ENCODE results near the gene CPNE6. TPM values are rescaled to one million over a fixed set of nuclear protein-coding genes. Genes with fewer than 3 reads are reported as not detected.

CPNE6 gene
- polyA plus RNA-seq, 1 of the 3 experiments (the other 2 are of a cell fraction), result not detected

- POLR2A ChIA-PET, result interaction anchor here (0.6 kb wide), 1 partner anchor 36 kb away, joined by 3 read pairs; no protein-coding TSS in a partner anchor
- no peak for TF ChIP-seq SIN3A (IDR thresholded peaks at IDR 0.05; ENCODE audit: borderline replicate concordance, low read depth, low read length)
- TF ChIP-seq YY1 (IDR thresholded peaks at IDR 0.05; ENCODE audit: low read depth), result no peak
- no peak for TF ChIP-seq ELF1 (IDR thresholded peaks at IDR 0.05)
- no peak for TF ChIP-seq PBX3 (IDR thresholded peaks at IDR 0.05)
- no peak for TF ChIP-seq USF2 (IDR thresholded peaks at IDR 0.05; ENCODE audit: borderline replicate concordance, low read depth, low read length)
- no peak for TF ChIP-seq MEF2A (IDR thresholded peaks at IDR 0.05; ENCODE audit: borderline replicate concordance, low read depth)
- no peak for TF ChIP-seq FOSL2 (IDR thresholded peaks at IDR 0.05; ENCODE audit: borderline replicate concordance, low read depth)
- no peak for TF ChIP-seq FOXM1 (IDR thresholded peaks at IDR 0.05; ENCODE audit: low read depth)
- no peak for TF ChIP-seq REST (IDR thresholded peaks at IDR 0.05; ENCODE audit: low read depth, low read length)
- no peak for TF ChIP-seq MXI1 (IDR thresholded peaks at IDR 0.05; ENCODE audit: low read depth, low read length)
- TF ChIP-seq NFIC (IDR thresholded peaks at IDR 0.05; ENCODE audit: borderline replicate concordance), result no peak
- TF ChIP-seq NRF1 (IDR thresholded peaks at IDR 0.05; ENCODE audit: low read depth, low read length), result no peak
Observed at GRCh38 chr14:24078146-24078545, 6.8 kb downstream of the CPNE6 start.

More at GRCh38 chr14:24078146-24078545, 6.8 kb downstream of the CPNE6 start:
- no peak overlapping the region for H3K4me3 ChIP-seq (ENCODE audit: low read depth in 2 of 2, low read length in 1 of 2)
- no peaks in the 10 kb centered on the region for H4K20me1 ChIP-seq (ENCODE audit: insufficient read depth)
- no peak overlapping the region for H3K9ac ChIP-seq
- no peak overlapping the region for H3K4me2 ChIP-seq
- H3F3A ChIP-seq (replicated peaks; ENCODE audit: insufficient read depth), result no peaks in the 10 kb centered on the region
- peaks cover 5% of the 10 kb centered on the region; the same call in 1 of the 2 replicates for H3K27me3 ChIP-seq (ENCODE audit: insufficient read depth)
- no peaks in the 10 kb centered on the region for H3K9me3 ChIP-seq
- no peaks in the 10 kb centered on the region for H3K9me2 ChIP-seq
- H3K4me1 ChIP-seq (ENCODE audit: control insufficient read depth in 1 of 2, insufficient read depth in 2 of 2, low read depth in 1 of 2, low read length in 1 of 2), result peaks cover 0 to 30% of the 10 kb centered on the region in 2 experiments; a peak in 1 of 4 replicates
- DNase-seq, result no peak
- 20% methylated on average over 2 of the region's 3 CpGs for WGBS (ENCODE audit: low lambda C conversion rate)
- no peak overlapping the region for H2AFZ ChIP-seq (ENCODE audit: low read depth)
- H3K36me3 ChIP-seq (replicated peaks in 1 of 2; ENCODE audit: control insufficient read depth in 1 of 2, insufficient read depth in 2 of 2, low read length in 1 of 2), result no peaks in the 10 kb centered on the region
- CTCF ChIA-PET, result interaction anchor here (21.5 to 42.8 kb wide), 2 partner anchors 19 to 22 kb away, joined by 284 to 1159 read pairs; partner anchors contain the start of gene PCK2
- H3K79me2 ChIP-seq (ENCODE audit: insufficient read depth), result no peaks in the 10 kb centered on the region
- H3K27ac ChIP-seq (ENCODE audit: low read depth in 2 of 2, low read length in 1 of 2), result no peak overlapping the region

All from SK-N-SH (cell line).